NCI-H2196 (cell line): ENCODE measurements around the gene SACM1L.
"Not testable (repeated sequence)": the region's sequence is repeated elsewhere in the genome, so short reads cannot be mapped to it uniquely, and the experiment has no call there.

Experiments used
- DNase-seq: peaks from one replicate; lab custom pipeline; 2025; ENCODE audit not compliant: unreplicated experiment; lab: John Stamatoyannopoulos, UW

SACM1L gene

GRCh38 chr3:45690336-45691035, 1.3 kb downstream of the SACM1L start:
- no peak for DNase-seq

- no peak for DNase-seq
These were observed 2.6 kb downstream of the SACM1L start for GRCh38 chr3:45691842-45692241.

GRCh38 chr3:45692866-45693265, 3.7 kb downstream of the SACM1L start:
- no peak for DNase-seq

GRCh38 chr3:45693941-45694521, 4.8 kb downstream of the SACM1L start:
- no peak for DNase-seq

- DNase-seq = not testable (repeated sequence)
These were observed 6.0 kb downstream of the SACM1L start for GRCh38 chr3:45695166-45695565.

GRCh38 chr3:45700570-45701073, 11.4 kb downstream of the SACM1L start:
- no peak for DNase-seq

GRCh38 chr3:45701172-45701867, 12.1 kb downstream of the SACM1L start:
- no peak for DNase-seq

- no peak for DNase-seq
These were observed 15.2 kb downstream of the SACM1L start for GRCh38 chr3:45704301-45704943.

- no peak for DNase-seq
These were observed 16.9 kb downstream of the SACM1L start for GRCh38 chr3:45705839-45706808.

- no peak for DNase-seq
These were observed 22.7 kb downstream of the SACM1L start for GRCh38 chr3:45711931-45712330.

- DNase-seq = no peak
These were observed 23.4 kb downstream of the SACM1L start for GRCh38 chr3:45712434-45713110.

GRCh38 chr3:45715945-45716344, 26.7 kb downstream of the SACM1L start:
- DNase-seq = no peak

GRCh38 chr3:45716790-45717336, 27.7 kb downstream of the SACM1L start:
- no peak for DNase-seq

GRCh38 chr3:45719655-45720487, 30.7 kb downstream of the SACM1L start:
- no peak for DNase-seq

GRCh38 chr3:45724911-45725310, 35.7 kb downstream of the SACM1L start:
- DNase-seq = no peak

- DNase-seq = no peak
These were observed 40.4 kb downstream of the SACM1L start for GRCh38 chr3:45729614-45730013.

GRCh38 chr3:45730409-45731154, 41.4 kb downstream of the SACM1L start:
- no peak for DNase-seq

GRCh38 chr3:45736707-45737106, 47.5 kb downstream of the SACM1L start:
- no peak for DNase-seq
